CD4-positive, alpha-beta T cell treated with Interleukin-15 for 4 hours (primary cell): ENCODE data around the gene FMNL2.
"Not testable (repeated sequence)": the region's sequence is repeated elsewhere in the genome, so short reads cannot be mapped to it uniquely, and the experiment has no call there.

Source experiments
- DNase-seq: peaks from one replicate; pipeline ENCODE4 v3.0.0-alpha.2; 2020; ENCODE audit warnings: low spot score

Gene FMNL2

DNA sequence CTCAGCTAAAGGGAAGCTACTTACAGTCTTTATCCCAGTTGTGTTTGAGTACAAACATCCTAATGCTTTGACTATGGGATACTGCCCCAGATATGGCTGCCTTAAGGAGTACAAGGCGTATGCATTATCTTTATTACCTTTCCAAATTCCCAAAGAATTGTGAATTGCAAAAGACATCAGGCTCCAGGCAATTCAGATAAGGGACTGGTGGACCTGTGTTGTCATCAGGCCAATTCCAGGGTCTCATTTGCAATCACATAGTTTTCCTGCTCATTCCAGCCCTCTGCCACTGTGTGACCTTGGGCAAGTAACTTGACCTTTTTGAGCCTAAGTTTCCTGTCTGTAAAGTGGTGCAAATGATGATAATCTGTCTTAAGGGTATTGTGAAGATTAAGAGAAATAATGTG, 137.5 kb downstream of the FMNL2 start:
- DNase-seq: no peak

- DNase-seq: no peak
These were observed 138.3 kb downstream of the FMNL2 start for GRCh38 chr2:152473151-152473857.

DNA sequence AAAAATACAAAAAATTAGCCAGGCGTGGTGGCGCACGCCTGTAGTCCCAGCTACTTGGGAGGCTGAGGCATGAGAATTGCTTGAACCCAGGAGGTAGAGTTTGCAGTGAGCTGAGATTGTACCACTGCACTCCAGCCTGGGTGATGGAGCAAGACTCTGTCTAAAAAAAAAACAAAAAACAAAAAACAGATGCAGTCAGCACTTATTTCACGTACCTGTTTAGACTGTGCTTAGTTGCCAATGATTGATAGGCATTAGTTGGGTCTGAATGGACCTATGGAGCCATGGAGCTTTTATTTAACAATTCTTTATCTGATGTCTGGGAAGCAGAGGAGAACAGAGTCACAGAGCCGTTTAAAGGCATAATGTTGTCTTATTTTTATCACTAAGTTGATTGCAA, 139.5 kb downstream of the FMNL2 start:
- not testable (repeated sequence) for DNase-seq

- no peak for DNase-seq
These were observed 141.0 kb downstream of the FMNL2 start for GRCh38 chr2:152475982-152476381.

DNA sequence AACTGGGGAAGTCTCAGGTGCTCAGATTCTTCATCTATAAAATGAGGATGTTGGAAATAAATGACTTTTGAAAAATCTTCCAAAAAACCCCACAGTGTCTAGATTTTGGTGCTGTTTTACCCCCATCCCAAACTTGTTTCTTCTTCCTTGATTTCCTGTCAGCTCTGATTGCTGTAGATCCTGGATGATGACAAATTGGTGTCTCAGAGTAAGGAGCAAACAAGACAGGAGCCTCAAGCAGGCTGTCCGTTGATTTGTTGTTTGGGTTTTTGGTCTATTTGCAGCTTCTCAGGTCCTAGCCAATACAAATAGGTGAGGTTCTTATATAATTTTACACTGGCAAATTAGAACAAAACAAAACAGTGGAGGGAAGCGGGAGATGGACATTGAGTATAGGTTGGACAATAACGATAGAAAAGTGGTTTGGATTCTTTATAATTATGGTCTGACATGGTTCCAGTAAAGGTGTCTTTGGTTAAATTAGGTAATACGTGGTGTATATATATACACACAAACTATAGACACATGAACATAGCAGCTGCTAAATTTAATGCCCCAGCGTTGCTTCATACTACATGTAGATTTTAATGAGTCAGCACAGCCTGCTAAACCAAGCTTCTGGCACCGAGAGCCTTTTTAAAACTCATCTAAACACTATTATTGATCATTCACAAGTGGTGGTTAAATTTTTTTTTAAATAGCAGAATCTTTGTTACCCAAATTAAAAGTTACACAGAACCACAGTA, 142.5 kb downstream of the FMNL2 start:
- no peak for DNase-seq

- no peak for DNase-seq
These were observed 144.3 kb downstream of the FMNL2 start for GRCh38 chr2:152479282-152479681.

DNA sequence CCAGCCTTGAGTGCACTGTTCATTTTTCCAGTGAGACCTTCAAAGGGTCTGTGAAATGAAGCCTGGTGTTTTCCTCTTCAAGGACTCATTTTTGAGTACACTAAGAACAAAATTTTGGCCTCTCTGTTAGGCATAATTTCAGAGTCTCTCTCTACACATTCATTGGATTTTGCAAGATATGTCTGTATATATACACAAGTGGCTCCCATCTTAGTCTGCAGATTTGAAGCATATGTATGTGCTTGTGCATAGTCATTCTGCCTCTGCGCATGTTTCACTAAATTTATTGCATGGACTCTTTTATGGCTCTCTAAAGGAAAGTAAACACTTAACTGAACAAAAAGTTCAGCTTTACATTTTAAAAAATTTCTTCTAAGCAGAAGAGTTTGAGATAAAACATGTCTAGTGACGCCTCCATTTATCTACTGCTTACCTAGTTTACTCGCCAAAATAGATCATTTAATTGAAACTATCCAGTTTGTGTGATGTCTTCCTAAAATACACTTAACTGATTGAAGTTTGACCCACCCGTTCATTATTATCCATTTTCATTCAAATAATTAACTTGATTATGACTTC, 145.9 kb downstream of the FMNL2 start:
- no peak for DNase-seq

GRCh38 chr2:152481881-152482583, 147.1 kb downstream of the FMNL2 start:
- DNase-seq: no peak

DNA sequence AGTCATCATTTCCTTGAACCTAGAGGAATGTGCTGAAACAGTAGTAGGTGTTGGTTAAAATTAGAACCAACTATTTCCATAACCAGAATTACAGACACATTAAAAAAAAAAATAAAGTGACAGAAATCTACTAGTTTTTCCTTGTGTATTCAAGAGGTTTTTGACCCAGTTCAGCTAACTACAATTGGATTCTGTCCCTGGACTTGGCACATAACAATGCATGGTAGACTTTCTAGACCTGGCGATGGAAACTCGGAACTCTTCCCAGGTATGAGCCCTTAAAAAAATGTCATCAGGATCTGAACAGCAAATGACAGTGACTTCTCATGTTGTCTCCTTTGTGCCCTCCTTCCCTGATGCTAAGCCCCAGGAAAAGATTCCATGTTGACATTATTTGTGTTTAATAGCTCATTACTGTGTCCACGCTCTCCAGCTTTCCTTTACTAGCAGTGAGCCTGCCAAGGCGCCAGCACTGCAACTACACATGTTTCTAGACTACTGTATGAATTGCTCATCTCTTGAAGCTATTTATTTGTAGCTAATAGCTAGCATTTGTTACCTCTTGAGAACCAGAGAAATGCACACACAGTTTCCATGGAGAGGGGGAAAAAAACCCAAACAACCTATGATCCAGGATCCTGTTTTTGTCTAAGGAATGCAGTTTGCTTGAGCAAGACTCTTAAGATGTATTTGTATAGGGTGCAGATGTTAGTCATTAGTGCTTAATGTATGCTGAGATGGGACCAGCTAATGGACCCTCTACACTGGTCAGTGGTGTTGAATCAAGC, 148.5 kb downstream of the FMNL2 start:
- DNase-seq: no peak

GRCh38 chr2:152485954-152486736, 151.2 kb downstream of the FMNL2 start:
- DNase-seq: no peak

DNA sequence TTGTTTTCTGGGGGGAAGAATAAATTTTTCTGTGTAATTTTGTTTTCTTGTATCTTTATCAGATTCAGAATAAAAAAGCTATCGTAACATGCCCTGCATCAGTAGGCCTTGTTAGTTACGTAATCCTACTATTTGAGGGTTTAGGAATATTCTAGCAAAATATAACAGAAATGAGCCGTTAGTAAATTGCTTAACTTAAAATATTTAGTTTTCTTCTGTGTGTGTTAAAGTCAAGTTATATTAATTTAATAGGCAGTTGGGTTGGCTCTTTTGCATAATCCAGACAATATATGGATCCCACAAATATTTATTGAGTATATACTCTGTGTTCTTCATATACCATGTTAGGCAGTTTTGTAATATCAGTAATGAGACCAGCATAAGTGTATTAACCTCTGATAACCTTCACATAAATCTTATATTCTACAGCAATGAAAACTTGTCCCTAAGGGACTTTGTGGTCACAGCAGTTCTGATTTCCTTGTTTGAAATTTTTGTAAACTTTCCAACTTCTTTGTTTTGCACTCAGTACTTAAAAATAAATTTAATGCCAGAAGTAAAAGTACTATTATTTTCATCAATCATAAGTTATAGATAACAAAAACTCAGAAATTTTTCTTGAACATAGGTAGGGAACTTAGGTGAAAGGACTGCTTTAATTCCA, 151.9 kb downstream of the FMNL2 start:
- no peak for DNase-seq

DNA sequence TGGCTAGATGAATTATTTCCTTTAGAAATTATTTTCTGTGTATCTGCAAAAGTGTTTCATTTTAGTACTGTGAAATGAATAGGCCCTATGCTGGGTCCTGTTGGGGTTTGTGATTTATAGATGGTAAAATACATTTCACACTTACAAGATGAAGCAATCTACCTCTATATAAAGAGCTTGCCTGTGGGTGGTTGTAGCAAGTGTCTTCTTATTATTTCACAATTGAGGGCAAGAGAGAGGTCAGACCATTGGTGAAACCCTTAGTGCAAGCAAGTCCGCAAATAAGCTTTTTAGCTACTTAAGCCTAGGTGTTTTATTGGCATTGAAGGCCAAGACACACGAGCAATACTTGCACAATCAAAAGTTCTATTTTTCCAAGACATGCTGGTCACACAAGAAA, 153.1 kb downstream of the FMNL2 start:
- no peak for DNase-seq

DNA sequence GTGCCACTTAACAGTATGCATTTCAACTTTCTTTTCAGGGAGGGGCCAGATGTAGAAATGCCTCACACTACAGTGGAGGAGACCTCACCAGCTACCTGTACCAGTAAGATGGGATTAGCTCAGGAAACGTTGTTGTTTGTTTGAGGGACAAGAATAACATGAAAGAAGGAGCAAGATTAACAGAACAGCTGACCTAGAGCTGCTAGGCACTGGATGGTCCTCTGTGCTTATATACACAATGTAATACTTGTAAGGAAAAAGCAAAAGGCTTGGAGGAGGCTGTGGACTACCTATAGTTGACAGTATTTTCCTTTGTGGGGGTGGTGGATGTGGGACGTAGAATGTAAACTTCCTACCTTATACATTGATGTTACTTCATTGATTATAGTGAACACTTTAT, 154.4 kb downstream of the FMNL2 start:
- DNase-seq: no peak

- no peak for DNase-seq
These were observed 155.9 kb downstream of the FMNL2 start for GRCh38 chr2:152490686-152491455.

DNA sequence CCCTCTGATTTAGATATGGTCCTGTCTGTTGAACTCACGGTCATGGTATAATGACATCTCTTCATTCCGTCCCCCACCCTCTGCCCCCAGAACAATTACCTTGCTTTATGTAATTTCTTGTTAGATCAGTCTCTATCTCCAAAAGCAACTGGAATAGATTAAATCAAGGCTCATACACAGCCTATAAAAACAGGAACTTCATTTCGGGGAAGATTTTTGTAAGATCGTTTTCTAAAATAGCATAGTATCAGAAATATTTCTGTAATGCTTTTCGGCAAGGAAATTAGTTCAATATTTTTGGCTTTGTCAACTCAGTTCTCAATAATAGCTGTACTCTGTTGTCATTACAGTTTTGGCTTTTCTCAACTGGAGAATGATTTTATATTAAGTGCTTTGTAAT, 157.2 kb downstream of the FMNL2 start:
- DNase-seq: no peak

DNA sequence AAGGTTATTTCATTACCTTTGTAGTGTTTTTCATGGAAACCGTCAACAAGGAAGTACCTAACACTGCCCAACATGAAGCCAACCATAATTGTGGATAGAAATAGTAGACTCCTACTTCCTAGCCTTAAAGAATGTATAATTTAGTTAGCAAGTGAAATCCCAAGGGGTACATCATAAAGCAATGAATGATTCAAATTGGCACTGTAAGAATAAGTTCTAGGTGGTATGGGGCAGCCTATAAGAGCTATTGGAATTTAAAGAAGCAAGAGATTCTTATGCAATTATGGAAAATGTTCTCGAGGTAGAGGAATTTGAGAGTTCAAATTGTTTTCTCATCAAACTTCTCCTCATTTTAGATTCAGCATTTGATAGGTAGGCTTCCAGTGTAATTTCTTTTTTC, 157.9 kb downstream of the FMNL2 start:
- no peak for DNase-seq

- no peak for DNase-seq
These were observed 158.4 kb downstream of the FMNL2 start for GRCh38 chr2:152493417-152493816.

DNA sequence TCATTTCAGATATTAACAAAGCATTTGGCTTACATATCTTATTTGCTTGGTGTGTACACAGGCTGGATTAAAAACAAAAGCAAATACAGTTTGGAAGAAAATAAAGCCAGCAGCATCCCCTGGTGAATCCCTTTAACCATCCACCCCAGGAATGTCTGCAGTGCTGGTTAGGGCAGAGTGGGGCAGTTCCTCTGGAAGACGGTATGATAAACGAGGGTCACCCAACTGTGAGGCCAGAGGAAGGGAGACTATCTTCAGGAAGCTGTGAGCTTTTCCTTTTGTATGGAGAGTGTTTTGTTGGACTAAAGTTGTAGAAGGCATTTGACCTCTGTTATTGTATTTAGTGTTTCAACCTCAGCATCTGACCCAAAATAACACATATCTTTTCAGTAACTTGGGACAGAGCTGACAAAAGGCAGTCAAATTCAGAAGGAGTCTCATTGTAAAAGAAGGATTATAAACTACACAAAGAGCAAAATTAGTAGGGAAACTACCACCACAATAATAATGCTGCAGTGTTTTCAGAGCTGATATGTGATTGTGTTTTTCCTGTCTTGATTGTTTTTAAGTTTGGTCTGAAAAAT, 159.1 kb downstream of the FMNL2 start:
- no peak for DNase-seq

DNA sequence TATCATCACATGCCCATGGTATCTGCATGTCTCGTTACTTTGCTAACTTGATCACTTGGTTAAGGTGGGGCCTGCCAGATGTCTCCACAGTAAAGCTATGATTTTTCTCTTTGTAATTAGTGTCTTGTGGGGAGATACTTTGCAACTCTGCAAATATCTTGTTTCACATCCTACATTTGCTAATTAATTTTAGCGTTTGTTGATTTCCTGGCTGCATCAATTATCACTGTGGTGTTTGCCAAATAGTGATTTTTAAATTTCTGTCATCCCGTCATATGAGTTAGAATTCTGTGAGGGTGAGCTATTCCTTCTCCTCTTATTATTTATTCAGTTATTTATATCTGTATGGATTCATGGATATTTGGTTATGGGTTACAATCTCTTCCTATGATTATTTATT, 161.4 kb downstream of the FMNL2 start:
- DNase-seq: no peak
